GM18502 (cell line): Measurements from ENCODE around the gene PIGZ.

Source experiments
- ATAC-seq: cut with Tn5 transposase; IDR thresholded peaks from one replicate; pipeline ENCODE4 v1.9.1; 2021; ENCODE audit warnings: mild to moderate bottlenecking; ENCODE audit not compliant: unreplicated experiment, poor library complexity

The PIGZ gene

GRCh38 chr3:197001972-197002700, 33.5 kb upstream of the PIGZ start:
- ATAC-seq = no peak

- no peak for ATAC-seq
Measured at GRCh38 chr3:197001106-197001971, 32.7 kb upstream of the PIGZ start.

- no peak for ATAC-seq
Measured at GRCh38 chr3:197000211-197000610, 31.6 kb upstream of the PIGZ start.

- ATAC-seq = no peak
Measured at GRCh38 chr3:196998966-196999760, 30.5 kb upstream of the PIGZ start.

- ATAC-seq = no peak
Measured at GRCh38 chr3:196997311-196997710, 28.7 kb upstream of the PIGZ start.

- ATAC-seq = no peak
Measured at GRCh38 chr3:196996454-196997265, 28.0 kb upstream of the PIGZ start.

GRCh38 chr3:196995646-196996355, 27.2 kb upstream of the PIGZ start:
- no peak for ATAC-seq

- ATAC-seq = no peak
Measured at GRCh38 chr3:196995027-196995426, 26.4 kb upstream of the PIGZ start.

- no peak for ATAC-seq
Measured at GRCh38 chr3:196994056-196994455, 25.4 kb upstream of the PIGZ start.

GRCh38 chr3:196992461-196993065, 23.9 kb upstream of the PIGZ start:
- ATAC-seq = no peak

GRCh38 chr3:196991581-196992460, 23.2 kb upstream of the PIGZ start:
- no peak for ATAC-seq

GRCh38 chr3:196990601-196991007, 22.0 kb upstream of the PIGZ start:
- ATAC-seq = no peak

GRCh38 chr3:196989721-196990262, 21.2 kb upstream of the PIGZ start:
- no peak for ATAC-seq

GRCh38 chr3:196988241-196989029, 19.8 kb upstream of the PIGZ start:
- no peak for ATAC-seq

GRCh38 chr3:196987022-196987421, 18.4 kb upstream of the PIGZ start:
- ATAC-seq = no peak

GRCh38 chr3:196985954-196986885, 17.6 kb upstream of the PIGZ start:
- no peak for ATAC-seq
